Measurements from ENCODE around the gene RAB44.

GRCh38 chr6:36656441-36656840 lies 41.2 kb upstream of the RAB44 start:
- TF ChIP-seq CTCF (IDR thresholded peaks at IDR 0.05; ENCODE audit: low read depth, low read length): no peak
- TF ChIP-seq POLR2A (IDR thresholded peaks at IDR 0.05; ENCODE audit: extremely low read depth, insufficient read length): no peak
- TF ChIP-seq MAX (IDR thresholded peaks at IDR 0.05; ENCODE audit: low read depth, low read length): no peak
- TF ChIP-seq MYC (IDR thresholded peaks at IDR 0.05; ENCODE audit: low read depth, low read length): no peak
